GM21528 (cell line): ENCODE data around the gene HOXD8.

Experiments
- ATAC-seq: cut with Tn5 transposase; IDR thresholded peaks from one replicate; pipeline ENCODE4 v1.9.1; 2021; ENCODE audit warnings: mild to moderate bottlenecking, moderate library complexity; ENCODE audit not compliant: unreplicated experiment, low FRiP score

Gene HOXD8

DNA sequence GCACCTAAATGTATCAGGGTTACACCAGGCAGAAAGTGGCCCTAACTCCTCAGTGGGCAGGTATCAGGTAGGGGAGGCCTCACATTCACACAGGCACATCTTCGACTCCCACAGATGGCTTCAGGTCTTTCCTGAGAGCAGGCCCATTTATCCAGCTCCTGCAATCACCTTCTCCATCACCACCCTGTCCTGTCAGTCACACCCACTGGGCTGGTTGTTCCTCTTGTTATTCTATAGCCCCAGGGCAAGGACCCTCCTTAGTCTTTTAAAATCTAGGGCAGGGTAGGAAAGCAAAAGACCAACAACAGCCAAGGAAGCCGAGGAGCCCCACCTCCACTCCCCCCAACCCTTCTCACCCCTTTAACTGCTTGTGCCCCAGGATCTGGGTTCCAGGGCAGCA is 12.8 kb downstream of the HOXD8 start:
- ATAC-seq = no peak

DNA sequence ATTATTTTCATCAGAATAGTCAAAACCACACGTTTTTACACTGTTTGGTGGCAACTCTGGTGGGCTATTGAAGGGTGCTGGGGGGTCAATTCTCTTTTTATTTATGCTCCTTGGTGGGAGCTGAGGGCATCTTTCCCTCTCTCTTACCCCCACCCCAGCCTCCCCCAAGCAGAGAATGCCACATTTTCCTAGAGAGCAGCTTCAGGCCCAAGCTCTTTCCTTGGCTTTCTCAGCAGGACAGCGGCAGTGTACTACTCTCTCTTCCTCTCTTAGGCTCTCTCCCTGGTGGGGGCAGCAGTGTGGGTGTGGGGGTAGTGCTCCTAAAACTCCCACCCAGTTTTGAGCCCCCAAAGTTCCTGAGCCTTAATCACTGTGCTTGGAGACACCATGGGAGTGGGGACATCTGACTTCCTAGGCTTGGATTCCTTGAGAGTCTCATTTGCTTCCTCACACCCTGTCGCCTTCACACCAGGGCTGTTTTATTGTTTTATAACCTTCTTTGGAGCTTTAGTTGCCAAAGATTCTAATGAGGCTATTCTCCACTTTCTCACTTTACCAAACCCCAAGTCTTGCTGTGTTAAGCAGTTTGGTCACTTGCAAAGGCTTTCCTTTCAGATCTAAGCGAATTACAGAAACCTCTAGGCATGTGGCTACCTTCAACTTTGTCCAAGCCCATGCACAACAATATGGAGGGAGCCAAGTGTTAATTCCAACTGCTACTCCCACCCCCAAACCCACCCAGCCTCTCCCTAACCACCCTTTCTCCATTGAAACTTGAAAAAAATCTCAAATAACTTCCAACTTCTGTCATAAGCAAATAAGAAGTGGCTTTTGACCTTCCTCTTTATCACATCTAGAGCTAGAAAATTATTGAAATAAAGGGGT is 15.8 kb downstream of the HOXD8 start:
- no peak for ATAC-seq

- ATAC-seq = no peak
Observed at GRCh38 chr2:176146101-176146500, 16.6 kb downstream of the HOXD8 start.

- ATAC-seq = no peak
Observed at GRCh38 chr2:176146645-176147044, 17.1 kb downstream of the HOXD8 start.

DNA sequence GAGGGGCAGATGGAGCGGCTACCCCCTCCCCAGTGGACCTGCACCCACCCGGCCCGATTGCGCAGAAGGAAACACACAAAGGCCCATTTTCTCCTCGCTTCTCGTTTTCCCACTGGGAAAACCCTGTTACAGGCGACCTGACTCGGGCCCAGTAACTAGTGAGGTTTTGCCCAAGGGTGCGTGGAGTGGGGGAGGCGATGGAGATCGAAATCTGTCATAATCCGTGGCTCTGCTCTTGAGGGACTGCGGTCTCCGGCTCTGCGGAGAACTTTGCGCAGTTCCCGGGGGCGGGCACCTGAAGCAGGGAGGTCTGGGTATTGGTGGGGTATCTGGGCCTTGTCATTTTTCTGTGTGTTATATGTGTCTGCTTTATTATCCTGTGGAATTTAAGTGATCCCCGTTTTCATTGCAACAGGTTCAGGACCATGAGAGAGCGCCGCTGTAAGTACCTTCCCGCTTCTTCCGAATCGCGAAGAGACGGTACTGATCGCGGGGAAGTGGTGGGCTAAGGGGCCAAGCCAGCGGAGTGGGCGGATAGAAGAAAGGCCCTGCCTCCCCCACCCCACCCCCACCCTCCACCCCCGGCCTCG is 17.8 kb downstream of the HOXD8 start:
- no peak for ATAC-seq

DNA sequence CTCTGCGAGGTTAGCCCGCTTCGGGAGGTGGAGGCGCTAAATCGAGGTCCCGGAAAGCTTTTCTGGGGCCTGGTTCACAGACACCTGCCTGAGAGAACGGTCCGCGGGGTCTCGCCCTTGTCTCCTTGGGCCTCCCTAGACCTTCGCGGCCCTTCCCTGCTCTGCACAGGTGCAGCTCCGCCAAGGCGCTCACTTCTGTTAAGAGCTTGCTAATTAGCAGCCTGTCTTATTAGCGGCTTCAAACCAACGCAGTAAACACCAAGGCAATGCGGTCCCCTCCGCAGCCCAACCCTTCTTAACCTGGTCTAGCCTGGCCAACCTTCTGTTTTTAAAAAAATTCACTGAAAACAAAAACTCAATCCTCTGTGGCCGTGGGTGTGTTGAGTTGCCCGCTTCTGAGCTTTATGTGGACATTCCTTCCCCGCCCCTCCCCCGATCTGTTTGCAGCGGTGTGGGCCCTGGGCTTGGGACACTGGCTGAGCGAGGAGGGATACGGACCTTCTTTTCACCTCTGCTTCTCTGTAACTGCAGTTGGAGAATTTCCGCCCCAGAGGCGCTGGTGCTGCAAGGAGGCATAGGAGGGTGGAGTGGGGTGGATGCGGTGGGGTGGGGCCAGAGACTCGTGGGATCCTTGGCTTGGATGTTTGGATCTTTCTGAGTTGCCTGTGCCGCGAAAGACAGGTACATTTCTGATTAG is 18.4 kb downstream of the HOXD8 start:
- ATAC-seq = no peak

- no peak for ATAC-seq
Observed at GRCh38 chr2:176148751-176149421, 19.4 kb downstream of the HOXD8 start.

GRCh38 chr2:176149481-176149938 is 20.0 kb downstream of the HOXD8 start:
- ATAC-seq = no peak

GRCh38 chr2:176149939-176150583 is 20.6 kb downstream of the HOXD8 start:
- no peak for ATAC-seq

DNA sequence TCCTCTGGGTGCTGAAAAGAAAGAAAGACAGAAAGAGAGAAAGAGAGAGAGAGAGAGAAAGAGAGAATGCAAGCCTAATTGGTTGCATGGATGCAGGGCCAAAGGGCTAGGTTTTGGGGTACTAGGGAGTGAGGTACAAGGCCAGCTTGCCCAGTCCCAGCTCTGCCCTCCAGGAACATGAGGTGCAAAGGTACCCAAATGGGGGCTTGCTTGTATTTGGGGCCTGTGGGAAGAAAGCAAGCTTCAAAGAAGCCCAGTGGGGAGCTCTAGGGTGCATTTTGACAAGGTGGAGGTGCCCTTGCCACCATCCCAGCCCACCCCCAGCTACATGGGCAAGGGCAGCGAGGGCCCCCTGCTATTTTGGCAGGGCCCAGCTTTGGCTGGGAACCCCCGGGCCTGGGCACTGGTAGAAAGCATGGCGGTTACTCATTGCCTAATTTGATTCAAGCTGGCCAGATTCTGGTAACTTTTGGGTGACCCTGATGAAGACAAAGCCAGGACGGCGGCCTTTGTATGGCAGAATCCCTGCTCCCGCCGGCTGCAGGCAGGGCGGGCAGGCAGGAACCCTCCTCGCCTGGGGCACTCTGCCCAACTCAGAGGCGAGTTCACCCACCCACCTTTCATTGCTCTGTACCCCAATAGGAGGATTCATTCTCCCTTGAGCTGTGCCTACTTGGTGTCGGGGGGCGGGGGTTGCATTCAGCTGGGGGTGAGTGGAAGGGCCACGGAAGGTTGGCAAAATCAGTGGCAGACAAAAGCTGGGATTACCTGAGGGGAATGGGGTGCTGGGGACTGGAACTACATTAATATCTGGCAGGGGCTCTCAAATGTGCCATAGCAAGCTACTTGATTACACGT is 21.3 kb downstream of the HOXD8 start:
- no peak for ATAC-seq

- no peak for ATAC-seq
Observed at GRCh38 chr2:176151442-176152287, 22.2 kb downstream of the HOXD8 start, which contains the start of gene HOXD4. HOXD4 (plus strand) TSS chr2:176151550; CDS start chr2:176151634, 84 bp downstream.

GRCh38 chr2:176152350-176153181 is 23.1 kb downstream of the HOXD8 start:
- ATAC-seq = no peak

DNA sequence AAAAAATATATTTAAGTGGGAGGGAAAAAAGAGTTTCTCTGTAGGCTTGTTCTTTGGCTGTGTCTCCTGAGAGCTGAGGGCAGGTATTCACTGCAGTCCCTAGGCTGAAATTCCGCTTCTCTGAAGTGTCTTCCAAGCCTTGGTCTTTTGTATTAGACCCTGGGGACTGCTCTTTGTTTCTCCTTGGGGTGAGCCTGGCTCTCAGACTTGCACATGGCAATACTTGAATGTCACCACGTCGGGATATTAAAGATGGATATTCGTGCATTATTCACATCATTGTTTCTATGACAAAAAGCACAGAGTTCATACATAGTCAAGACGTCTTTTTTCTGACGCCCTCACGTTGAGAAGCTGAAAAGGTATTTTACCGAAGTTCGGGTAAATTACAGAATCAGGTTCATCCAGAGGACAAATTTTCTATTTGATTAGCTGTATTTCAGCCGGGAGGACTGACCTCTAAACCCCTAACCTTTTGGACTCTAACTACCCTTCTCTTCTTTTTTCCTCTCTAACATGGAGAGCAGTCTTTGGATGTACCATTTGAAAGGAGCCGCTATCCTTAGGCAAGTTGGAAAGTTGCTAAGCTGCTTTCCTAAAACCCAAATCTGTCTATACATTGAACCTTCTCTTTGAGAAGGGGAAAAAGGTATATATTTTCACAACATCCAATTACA is 25.2 kb downstream of the HOXD8 start:
- ATAC-seq = no peak

DNA sequence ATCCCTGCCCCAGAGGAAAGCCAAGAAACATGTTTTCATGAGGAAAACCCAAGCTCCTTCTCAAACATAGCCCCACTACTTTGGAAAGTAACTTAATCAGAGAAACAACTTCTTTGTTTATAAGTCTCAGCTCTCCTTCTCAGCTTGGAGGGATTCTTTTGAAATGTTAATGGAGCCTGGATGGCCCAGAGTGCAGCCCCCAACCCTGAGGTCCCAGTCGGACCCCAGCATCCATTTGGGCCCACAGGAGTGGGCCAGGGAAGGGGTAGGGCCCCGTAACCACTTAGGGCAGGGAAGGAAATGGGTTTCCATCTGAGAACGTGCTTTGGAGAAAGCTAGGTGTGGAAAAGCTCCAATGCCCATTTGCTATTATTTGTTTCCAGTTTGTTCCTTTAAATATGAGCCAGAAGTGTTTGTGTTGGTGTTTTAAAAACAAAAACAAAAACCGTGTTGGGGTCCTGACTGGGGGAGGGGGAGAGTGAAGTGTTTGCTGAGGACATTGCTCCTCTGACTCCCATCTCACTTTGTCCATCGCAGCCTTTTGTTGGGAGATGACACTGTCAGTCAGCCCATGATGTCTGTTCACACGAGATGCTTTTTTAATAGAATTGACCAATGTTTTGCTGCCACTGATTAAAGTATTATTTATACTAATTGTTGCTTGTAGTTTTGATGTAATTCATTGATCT is 26.0 kb downstream of the HOXD8 start:
- ATAC-seq = no peak

DNA sequence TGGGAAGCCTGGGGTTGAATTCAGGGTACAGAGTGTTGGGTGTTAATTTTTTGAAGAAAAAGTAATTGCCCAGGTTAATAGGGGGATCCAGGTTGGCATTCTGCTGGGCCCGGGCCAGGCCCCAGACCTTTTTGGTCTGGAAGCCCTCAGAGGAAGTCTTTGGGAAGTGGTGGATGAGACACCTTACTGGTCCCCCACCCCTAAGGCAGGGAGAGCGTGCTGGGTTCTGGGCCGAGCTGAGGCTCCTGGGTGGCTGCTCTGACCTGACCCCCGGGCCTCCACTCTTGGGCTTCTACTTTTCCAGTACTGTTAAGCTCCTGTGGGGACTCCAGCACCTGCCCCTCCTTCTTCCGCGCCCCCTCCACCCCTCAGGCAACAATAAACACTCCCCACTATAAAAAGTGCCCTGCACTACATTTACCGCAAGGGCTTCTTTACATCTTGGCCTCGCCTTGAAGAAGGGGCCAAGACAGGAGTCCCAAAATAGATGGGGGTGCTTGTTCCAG is 26.8 kb downstream of the HOXD8 start:
- ATAC-seq = no peak

GRCh38 chr2:176156807-176157498 is 27.4 kb downstream of the HOXD8 start, which contains the start of gene HOXD3:
HOXD3 (plus strand) TSS chr2:176157307; CDS start chr2:176169115, 11,808 bp downstream.
- no peak for ATAC-seq
